DOHH2 (cell line): ENCODE data around the gene KBTBD6.

ENCODE experiments used
- CTCF ChIP-seq: fragments of 200-600 bp; sonication (generic); IDR thresholded peaks from one replicate; pipeline ENCODE4 v1.5.1; 2014; ENCODE audit warnings: antibody characterized with exemption, mild to moderate bottlenecking, low read depth, low read length; ENCODE audit not compliant: poor library complexity, severe bottlenecking
- EZH2phosphoT487 ChIP-seq: fragments of 200-600 bp; sonication (generic); IDR thresholded peaks from 2 replicates; pipeline ENCODE4 v1.6.1; 2017; ENCODE audit warnings: borderline replicate concordance, mild to moderate bottlenecking, antibody characterized with exemption, low read length, moderate library complexity, mixed read lengths

GRCh38 chr13:41144576-41144975 is 12.0 kb upstream of the KBTBD6 start:
- TF ChIP-seq CTCF: no peak
- TF ChIP-seq EZH2phosphoT487: no peak
